HepG2 (cell line): ENCODE measurements around the gene GRK3. TPM values are rescaled to one million over a fixed set of nuclear protein-coding genes. Genes with fewer than 3 reads are reported as not detected.

Experiments used
- ASH2L ChIP-seq: fragments of 300-600, 200-600 bp; sonication (generic); IDR thresholded peaks from 2 replicates; pipeline ENCODE4 v1.7.0; 2017; ENCODE audit warnings: low read depth, mild to moderate bottlenecking, moderate library complexity, mixed read lengths, low read length; ENCODE audit not compliant: insufficient read length
- BCL6 ChIP-seq: IDR thresholded peaks from 2 replicates; pipeline ENCODE4 v1.6.1; 2016; ENCODE audit warnings: missing genetic modification reagents, missing compliant biosample characterization
- BHLHE40 ChIP-seq: IDR thresholded peaks from 2 replicates; pipeline ENCODE4 v1.6.1; 2011; ENCODE audit warnings: low read length, improper control_type of control experiment
- CCAR2 ChIP-seq: fragments of 200-400 bp; formaldehyde crosslinking; optimal IDR thresholded peaks from 2 replicates; pipeline ENCODE3; 2018; ENCODE audit warnings: low read depth, mild to moderate bottlenecking, low read length, moderate library complexity
- DBP ChIP-seq: sonication (generic); formaldehyde crosslinking; IDR thresholded peaks from 2 replicates; pipeline ENCODE4 v1.4.0; 2020; ENCODE audit warnings: missing genetic modification reagents; ENCODE audit errors: not compliant biosample characterization
- HNF4G ChIP-seq, 2 experiments: sonication (generic) in 1 of 2; formaldehyde crosslinking in 1 of 2; IDR thresholded peaks; 2 replicates each; pipeline versions ENCODE4 v1.4.0 to v1.6.1; 2011 to 2020; ENCODE audit warnings: borderline replicate concordance in 2 of 2, low read depth in 2 of 2, mild to moderate bottlenecking in 2 of 2, low read length in 1 of 2, missing genetic modification reagents in 1 of 2, moderate library complexity in 1 of 2
- HNRNPLL ChIP-seq: fragments of 200-400 bp; formaldehyde crosslinking; IDR thresholded peaks from 2 replicates; pipeline ENCODE4 v1.6.1; 2017; ENCODE audit warnings: mild to moderate bottlenecking, low read depth, low read length; ENCODE audit not compliant: poor library complexity, severe bottlenecking
- HOXA9 ChIP-seq: sonication (generic); formaldehyde crosslinking; IDR thresholded peaks from 2 replicates; pipeline ENCODE4 v1.8.1; 2022; ENCODE audit warnings: missing genetic modification reagents, mild to moderate bottlenecking, moderate library complexity, borderline replicate concordance
- KDM4B ChIP-seq: sonication (generic); formaldehyde crosslinking; IDR thresholded peaks from 2 replicates; pipeline ENCODE4 v1.4.0; 2020; ENCODE audit warnings: missing genetic modification reagents
- NAIF1 ChIP-seq: sonication (generic); formaldehyde crosslinking; IDR thresholded peaks from 2 replicates; pipeline ENCODE4 v1.5.0; 2020; ENCODE audit warnings: mild to moderate bottlenecking, missing genetic modification reagents, borderline replicate concordance
- NFIC ChIP-seq: IDR thresholded peaks from 2 replicates; pipeline ENCODE4 v1.6.1; 2012; ENCODE audit warnings: mild to moderate bottlenecking, low read length, inconsistent platforms
- SMYD3 ChIP-seq: sonication (generic); formaldehyde crosslinking; IDR thresholded peaks from 2 replicates; pipeline ENCODE4 v1.8.1; 2023; ENCODE audit warnings: mild to moderate bottlenecking, missing genetic modification reagents
- SNAI1 ChIP-seq: sonication (generic); formaldehyde crosslinking; IDR thresholded peaks from 2 replicates; pipeline ENCODE4 v1.5.0; 2020; ENCODE audit warnings: mild to moderate bottlenecking, missing genetic modification reagents, borderline replicate concordance
- THAP11 ChIP-seq: IDR thresholded peaks from 2 replicates; pipeline ENCODE4 v1.6.1; 2016; ENCODE audit warnings: missing biosample characterization, missing genetic modification reagents
- TMF1 ChIP-seq: sonication (generic); formaldehyde crosslinking; IDR thresholded peaks from 2 replicates; pipeline ENCODE4 v1.8.1; 2022; ENCODE audit warnings: low read depth, missing genetic modification reagents
- ZNF275 ChIP-seq: sonication (generic); formaldehyde crosslinking; IDR thresholded peaks from 2 replicates; pipeline ENCODE4 v1.8.0; 2022; ENCODE audit warnings: missing genetic modification reagents, mild to moderate bottlenecking, inconsistent platforms, borderline replicate concordance
- ZNF296 ChIP-seq: sonication (generic); formaldehyde crosslinking; conservative IDR thresholded peaks from 2 replicates; pipeline ENCODE4 v1.5.0; 2020; ENCODE audit warnings: mild to moderate bottlenecking, missing genetic modification reagents
- ZNF33A ChIP-seq: sonication (generic); formaldehyde crosslinking; IDR thresholded peaks from 2 replicates; pipeline ENCODE4 v1.5.1; 2020; ENCODE audit warnings: missing genetic modification reagents, mild to moderate bottlenecking, moderate library complexity, borderline replicate concordance
- ZNF546 ChIP-seq: sonication (generic); formaldehyde crosslinking; conservative IDR thresholded peaks from 2 replicates; pipeline ENCODE4 v1.8.1; 2023; ENCODE audit warnings: mild to moderate bottlenecking, missing genetic modification reagents
- ZNF567 ChIP-seq: sonication (generic); formaldehyde crosslinking; IDR thresholded peaks from 2 replicates; pipeline ENCODE4 v1.8.1; 2023; ENCODE audit warnings: mild to moderate bottlenecking, missing genetic modification reagents, borderline replicate concordance
- ZNF670 ChIP-seq: sonication (generic); formaldehyde crosslinking; IDR thresholded peaks from 2 replicates; pipeline ENCODE4 v1.8.0; 2022; ENCODE audit warnings: mild to moderate bottlenecking, missing genetic modification reagents, borderline replicate concordance
- ZNF674 ChIP-seq: sonication (generic); formaldehyde crosslinking; IDR thresholded peaks from 2 replicates; pipeline ENCODE4 v1.5.0; 2020; ENCODE audit warnings: low read depth, mild to moderate bottlenecking, missing genetic modification reagents
- polyA plus RNA-seq, 8 experiments: library from polyadenylated mRNA; depleted of rRNA in 3 of 8; stranded (reverse) in 7 of 8; unstranded in 1 of 8; fragments of >200 nt; fragmentation: Illumina TruSeq in 4 of 8; extraction: Trizol in 4 of 8; gene quantifications; 2 replicates each; pipeline versions ENCODE4 v1.2.1 to v1.2.3, GENCODE V29; 2011 to 2016; ENCODE audit warnings: low read depth in 4 of 8, missing spikeins in 1 of 8, mixed read lengths in 1 of 8; ENCODE audit not compliant: insufficient read depth in 1 of 8
- total RNA-seq, 5 experiments: library from RNA; depleted of rRNA; stranded (reverse); fragments of >200 nt; fragmentation: Illumina TruSeq; extraction: Trizol; gene quantifications; 2 replicates each; pipeline ENCODE4 v1.2.3, GENCODE V29; 2016; ENCODE audit warnings: low read depth in 1 of 5
- TF ChIP-seq, protein P1 (sequence below): sonication (generic); formaldehyde crosslinking; IDR thresholded peaks from 2 replicates; pipeline ENCODE4 v1.8.0; 2022; ENCODE audit warnings: missing genetic modification reagents, mild to moderate bottlenecking, moderate library complexity, borderline replicate concordance
- TF ChIP-seq, protein P2 (sequence below): sonication (generic); formaldehyde crosslinking; conservative IDR thresholded peaks from 2 replicates; pipeline ENCODE4 v1.8.1; 2023; ENCODE audit warnings: missing genetic modification reagents

GRK3 gene
- total and polyA plus RNA-seq, 2 of the 13 experiments (the other 11 are each of a cell fraction or from before 2014, with no cell fraction given) = 8.5 to 16.7 TPM

- TF ChIP-seq SMYD3 (CRISPR knock-in tag) (0 out of 2 replicates have a peak, but pooled peaks have one; percentile 48), TMF1 (CRISPR knock-in tag) (0 out of 2 replicates have a peak, but pooled peaks have one; percentile 36), KDM4B (CRISPR knock-in tag) (no peak), SNAI1 (CRISPR knock-in tag) (no peak), ZNF33A (CRISPR knock-in tag) (no peak), DBP (CRISPR knock-in tag) (no peak), HNF4G (IDR thresholded peaks at IDR 0.05; ENCODE audit: borderline replicate concordance, low read depth, low read length) (0 out of 2 replicates have a peak, but pooled peaks have one; percentile 9), HNF4G (CRISPR knock-in tag; IDR thresholded peaks at IDR 0.05; ENCODE audit: borderline replicate concordance, low read depth) (no peak), ZNF546 (CRISPR knock-in tag) (no peak), BHLHE40 (no peak), HOXA9 (CRISPR knock-in tag) (no peak), THAP11 (CRISPR knock-in tag) (0 out of 2 replicates have a peak, but pooled peaks have one; percentile 18), ZNF674 (CRISPR knock-in tag) (no peak), ZNF296 (CRISPR knock-in tag) (0 out of 2 replicates have a peak, but pooled peaks have one; percentile 53), CCAR2 (no peak), NFIC (peak; percentile 37; the same call in 1 of the 2 replicates), ZNF567 (no peak), ZNF275 (CRISPR knock-in tag) (peak; percentile 69; the same call in 1 of the 2 replicates), NAIF1 (CRISPR knock-in tag) (no peak), BCL6 (CRISPR knock-in tag) (no peak), ASH2L (no peak), HNRNPLL (no peak), ZNF670 (CRISPR knock-in tag) (no peak)
- TF ChIP-seq, protein P1, sequence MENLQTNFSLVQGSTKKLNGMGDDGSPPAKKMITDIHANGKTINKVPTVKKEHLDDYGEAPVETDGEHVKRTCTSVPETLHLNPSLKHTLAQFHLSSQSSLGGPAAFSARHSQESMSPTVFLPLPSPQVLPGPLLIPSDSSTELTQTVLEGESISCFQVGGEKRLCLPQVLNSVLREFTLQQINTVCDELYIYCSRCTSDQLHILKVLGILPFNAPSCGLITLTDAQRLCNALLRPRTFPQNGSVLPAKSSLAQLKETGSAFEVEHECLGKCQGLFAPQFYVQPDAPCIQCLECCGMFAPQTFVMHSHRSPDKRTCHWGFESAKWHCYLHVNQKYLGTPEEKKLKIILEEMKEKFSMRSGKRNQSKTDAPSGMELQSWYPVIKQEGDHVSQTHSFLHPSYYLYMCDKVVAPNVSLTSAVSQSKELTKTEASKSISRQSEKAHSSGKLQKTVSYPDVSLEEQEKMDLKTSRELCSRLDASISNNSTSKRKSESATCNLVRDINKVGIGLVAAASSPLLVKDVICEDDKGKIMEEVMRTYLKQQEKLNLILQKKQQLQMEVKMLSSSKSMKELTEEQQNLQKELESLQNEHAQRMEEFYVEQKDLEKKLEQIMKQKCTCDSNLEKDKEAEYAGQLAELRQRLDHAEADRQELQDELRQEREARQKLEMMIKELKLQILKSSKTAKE (CRISPR knock-in tag) = no peak
- TF ChIP-seq, protein P2, sequence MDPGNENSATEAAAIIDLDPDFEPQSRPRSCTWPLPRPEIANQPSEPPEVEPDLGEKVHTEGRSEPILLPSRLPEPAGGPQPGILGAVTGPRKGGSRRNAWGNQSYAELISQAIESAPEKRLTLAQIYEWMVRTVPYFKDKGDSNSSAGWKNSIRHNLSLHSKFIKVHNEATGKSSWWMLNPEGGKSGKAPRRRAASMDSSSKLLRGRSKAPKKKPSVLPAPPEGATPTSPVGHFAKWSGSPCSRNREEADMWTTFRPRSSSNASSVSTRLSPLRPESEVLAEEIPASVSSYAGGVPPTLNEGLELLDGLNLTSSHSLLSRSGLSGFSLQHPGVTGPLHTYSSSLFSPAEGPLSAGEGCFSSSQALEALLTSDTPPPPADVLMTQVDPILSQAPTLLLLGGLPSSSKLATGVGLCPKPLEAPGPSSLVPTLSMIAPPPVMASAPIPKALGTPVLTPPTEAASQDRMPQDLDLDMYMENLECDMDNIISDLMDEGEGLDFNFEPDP (CRISPR knock-in tag) = no peak
These were observed 635 bp upstream of the GRK3 start (continued) for GRCh38 chr22:25563761-25564319.
